Activated B cell treated with CpG ODN at 0.5 μM for 24 hours (primary cell): ENCODE measurements around the gene MTLN. TPM values are rescaled to one million over a fixed set of nuclear protein-coding genes. Genes with fewer than 3 reads are reported as not detected.
"Not testable (repeated sequence)": the region's sequence is repeated elsewhere in the genome, so short reads cannot be mapped to it uniquely, and the experiment has no call there.

Source experiments
- ATAC-seq: fragments of 200-7000 bp; cut with Tn5 transposase; one replicate; pipeline ENCODE4 v1.10.0; 2021; ENCODE audit warnings: low read depth, mild to moderate bottlenecking, moderate library complexity
- CTCF ChIA-PET: fragments of 350-600 bp; sonication (Branson Sonifier 250); formaldehyde crosslinking; loops from one replicate; lab custom pipeline; 2021; ENCODE audit warnings: antibody characterized with exemption; lab: Charles Lee
- POLR2A ChIA-PET: fragments of 350-600 bp; sonication (Branson Sonifier 250); formaldehyde crosslinking; loops from one replicate; lab custom pipeline; 2021; ENCODE audit warnings: antibody characterized with exemption; lab: Charles Lee
- DNase-seq: peaks from one replicate; pipeline ENCODE4 v3.0.0; 2022
- H3K27ac Mint-ChIP-seq: one replicate; pipeline ENCODE4 v1.8.0; 2020; ENCODE audit warnings: mixed read lengths
- H3K27me3 Mint-ChIP-seq: one replicate; pipeline ENCODE4 v1.8.0; 2021; ENCODE audit warnings: mixed read lengths
- H3K36me3 Mint-ChIP-seq: one replicate; pipeline ENCODE4 v1.8.0; 2021; ENCODE audit warnings: low read depth, mixed read lengths
- H3K4me1 Mint-ChIP-seq: one replicate; pipeline ENCODE4 v1.8.0; 2021; ENCODE audit warnings: mixed read lengths
- H3K4me3 Mint-ChIP-seq: one replicate; pipeline ENCODE4 v1.8.0; 2020; ENCODE audit warnings: mild to moderate bottlenecking, mixed read lengths
- H3K9me3 Mint-ChIP-seq: one replicate; pipeline ENCODE4 v1.8.0; 2020; ENCODE audit warnings: mixed read lengths
- CTCF ChIP-seq: fragments of 200-600 bp; IDR thresholded peaks from one replicate; pipeline ENCODE4 v1.8.0; 2022; ENCODE audit warnings: antibody characterized with exemption, mild to moderate bottlenecking
- intact Hi-C: fragments of 100-400 bp; cut with micrococcal nuclease; formaldehyde crosslinking; loops from one replicate; pipeline ENCODE4 v1.15.1; 2024
- total RNA-seq: library from RNA; stranded (reverse); gene quantifications from 2 replicates; pipeline ENCODE4 v1.2.3, GENCODE V29; 2022

The MTLN gene
- total RNA-seq, 1 donor from 2014 or later, result 30.1 TPM

GRCh38 chr2:110221938-110222337 lies 9.6 kb upstream of the MTLN start:
- ChIA-PET POLR2A (no interaction called here), CTCF (no interaction called here)

GRCh38 chr2:110220190-110220564 lies 7.8 kb upstream of the MTLN start:
- H3K27ac Mint-ChIP-seq, result no peak overlapping the region
- no peaks in the 10 kb centered on the region for H3K36me3 Mint-ChIP-seq
- no peak for ATAC-seq
- H3K4me1 Mint-ChIP-seq, result no peaks in the 10 kb centered on the region
- ChIA-PET POLR2A (no interaction called here), CTCF (no interaction called here)
- TF ChIP-seq CTCF, result no peak
- no peak for DNase-seq
- no peak overlapping the region for H3K4me3 Mint-ChIP-seq
- intact Hi-C loops, result no loop called here
- no peaks in the 10 kb centered on the region for H3K9me3 Mint-ChIP-seq
- H3K27me3 Mint-ChIP-seq, result peaks cover 44% of the 10 kb centered on the region

More at GRCh38 chr2:110221938-110222337, 9.6 kb upstream of the MTLN start:
- intact Hi-C loops, result no loop called here
- H3K4me3 Mint-ChIP-seq, result no peak overlapping the region
- H3K27me3 Mint-ChIP-seq, result peaks cover 41% of the 10 kb centered on the region
- no peak for TF ChIP-seq CTCF
- DNase-seq, result no peak
- H3K27ac Mint-ChIP-seq, result no peak overlapping the region
- no peaks in the 10 kb centered on the region for H3K4me1 Mint-ChIP-seq
- no peaks in the 10 kb centered on the region for H3K36me3 Mint-ChIP-seq
- H3K9me3 Mint-ChIP-seq, result no peaks in the 10 kb centered on the region
- ATAC-seq, result no peak

GRCh38 chr2:110219496-110220189 lies 7.3 kb upstream of the MTLN start:
- TF ChIP-seq CTCF, result no peak
- Mint-ChIP-seq H3K4me3 (no peak overlapping the region), H3K9me3 (no peaks in the 10 kb centered on the region), H3K27ac (no peak overlapping the region), H3K4me1 (no peaks in the 10 kb centered on the region), H3K36me3 (no peaks in the 10 kb centered on the region), H3K27me3 (peaks cover 44% of the 10 kb centered on the region)
- POLR2A ChIA-PET, result no interaction called here
- DNase-seq, result no peak
- intact Hi-C loops, result no loop called here
- no peak for ATAC-seq
- CTCF ChIA-PET, result no interaction called here

- H3K4me1 Mint-ChIP-seq, POLR2A ChIA-PET, intact Hi-C loops, H3K27ac Mint-ChIP-seq, CTCF ChIA-PET, ATAC-seq, H3K36me3 Mint-ChIP-seq, DNase-seq, H3K4me3 Mint-ChIP-seq, H3K9me3 Mint-ChIP-seq: not testable (repeated sequence)
- H3K27me3 Mint-ChIP-seq, result peaks cover 47% of the 10 kb centered on the region
Observed at GRCh38 chr2:110218889-110219288, 6.5 kb upstream of the MTLN start.

GRCh38 chr2:110216803-110217202 lies 4.5 kb upstream of the MTLN start:
- POLR2A ChIA-PET, result no interaction called here
- peaks cover 8% of the 10 kb centered on the region for H3K4me1 Mint-ChIP-seq
- CTCF ChIA-PET, result no interaction called here
- TF ChIP-seq CTCF, result no peak
- no peak overlapping the region for H3K4me3 Mint-ChIP-seq
- intact Hi-C loops, result no loop called here
- DNase-seq (no peak), ATAC-seq (no peak)
- no peaks in the 10 kb centered on the region for H3K9me3 Mint-ChIP-seq
- no peak overlapping the region for H3K27ac Mint-ChIP-seq
- peaks cover 8% of the 10 kb centered on the region for H3K36me3 Mint-ChIP-seq
- peaks cover 48% of the 10 kb centered on the region for H3K27me3 Mint-ChIP-seq

- peaks cover 13% of the 10 kb centered on the region for H3K4me1 Mint-ChIP-seq
- POLR2A ChIA-PET, result no interaction called here
- H3K4me3 Mint-ChIP-seq, result no peak overlapping the region
- intact Hi-C loops, result no loop called here
- DNase-seq, result no peak
- no peak overlapping the region for H3K27ac Mint-ChIP-seq
- H3K9me3 Mint-ChIP-seq, result no peaks in the 10 kb centered on the region
- CTCF ChIA-PET, result no interaction called here
- no peak for TF ChIP-seq CTCF
- ATAC-seq, result no peak
- H3K36me3 Mint-ChIP-seq, result peaks cover 12% of the 10 kb centered on the region
- peaks cover 46% of the 10 kb centered on the region for H3K27me3 Mint-ChIP-seq
Observed at GRCh38 chr2:110216199-110216598, 3.9 kb upstream of the MTLN start.
